Measurements from ENCODE around the gene FLT3. TPM values are rescaled to one million over a fixed set of nuclear protein-coding genes. Genes with fewer than 3 reads are reported as not detected.

Gene FLT3
- total RNA-seq, 1 donor from 2014 or later, result not detected

DNA sequence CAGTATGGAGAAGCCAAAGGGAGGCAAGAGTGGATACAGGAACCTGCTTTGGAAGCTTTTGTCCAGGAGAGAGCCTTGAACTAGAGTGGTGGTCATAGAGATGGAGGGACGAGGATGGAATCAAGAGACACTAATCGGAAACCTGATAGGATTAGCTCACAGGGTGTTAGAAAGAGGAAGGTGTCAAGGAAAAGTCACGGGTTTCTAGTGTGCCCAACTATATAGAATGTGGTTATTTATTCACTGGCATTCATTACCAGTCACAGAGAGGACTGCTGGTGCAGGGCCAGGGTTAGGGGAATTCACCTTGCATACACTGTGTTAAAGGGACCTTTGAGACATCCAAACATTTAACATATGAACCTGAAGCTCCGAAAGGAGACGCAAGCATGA lies 68.5 kb downstream of the FLT3 start:
- H3K4me1 Mint-ChIP-seq (ENCODE audit: unreplicated experiment), result peaks cover 5% of the 10 kb centered on the region
- no peak for DNase-seq (ENCODE audit: low spot score)
- no peak overlapping the region for H3K4me3 Mint-ChIP-seq (ENCODE audit: unreplicated experiment)
- no peaks in the 10 kb centered on the region for H3K36me3 Mint-ChIP-seq (ENCODE audit: low read depth, unreplicated experiment)
- TF ChIP-seq CTCF (IDR thresholded peaks at IDR 0.05; ENCODE audit: unreplicated experiment), result no peak
- H3K9me3 Mint-ChIP-seq (ENCODE audit: unreplicated experiment), result no peaks in the 10 kb centered on the region
- H3K27ac Mint-ChIP-seq (ENCODE audit: unreplicated experiment), result no peak overlapping the region
- H3K27me3 Mint-ChIP-seq (ENCODE audit: unreplicated experiment), result no peaks in the 10 kb centered on the region

GRCh38 chr13:28031220-28031895 lies 69.0 kb downstream of the FLT3 start:
- DNase-seq (ENCODE audit: low spot score), result no peak
- Mint-ChIP-seq H3K27me3 (ENCODE audit: unreplicated experiment) (no peaks in the 10 kb centered on the region), H3K36me3 (ENCODE audit: low read depth, unreplicated experiment) (no peaks in the 10 kb centered on the region), H3K9me3 (ENCODE audit: unreplicated experiment) (no peaks in the 10 kb centered on the region), H3K27ac (ENCODE audit: unreplicated experiment) (no peak overlapping the region), H3K4me1 (ENCODE audit: unreplicated experiment) (peaks cover 5% of the 10 kb centered on the region), H3K4me3 (ENCODE audit: unreplicated experiment) (no peak overlapping the region)
- no peak for TF ChIP-seq CTCF (IDR thresholded peaks at IDR 0.05; ENCODE audit: unreplicated experiment)

DNA sequence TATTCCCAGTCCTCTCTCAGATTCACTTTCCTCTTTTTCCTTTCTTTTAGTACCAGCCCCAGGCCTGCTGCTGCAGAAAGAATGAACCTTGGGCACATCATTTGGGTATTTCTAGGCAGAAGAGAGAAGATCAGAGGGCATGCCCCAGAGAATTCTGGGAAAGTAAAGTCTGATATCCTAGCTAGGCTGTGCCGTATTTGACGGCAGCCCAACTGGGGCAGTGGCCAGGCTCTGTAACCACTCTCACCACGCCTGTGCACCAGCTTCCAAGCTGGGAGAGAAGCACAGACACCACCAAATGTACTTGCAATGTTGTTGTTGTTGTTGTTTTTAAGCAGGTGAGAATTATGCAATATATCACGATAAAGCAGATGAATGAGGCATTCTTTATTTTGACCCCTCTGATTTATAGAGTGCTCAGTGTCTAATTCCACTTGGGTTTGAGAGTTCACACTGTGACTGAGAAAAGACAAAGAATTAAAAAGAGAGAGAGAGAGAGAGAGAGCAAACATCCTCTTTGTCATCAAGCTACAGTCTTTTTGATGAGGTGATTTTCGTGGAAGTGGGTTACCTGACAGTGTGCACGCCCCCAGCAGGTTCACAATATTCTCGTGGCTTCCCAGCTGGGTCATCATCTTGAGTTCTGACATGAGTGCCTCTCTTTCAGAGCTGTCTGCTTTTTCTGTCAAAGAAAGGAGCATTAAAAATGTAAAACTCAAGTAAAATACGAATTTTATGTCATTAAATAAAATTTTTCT lies 72.6 kb downstream of the FLT3 start:
- Mint-ChIP-seq H3K4me3 (ENCODE audit: unreplicated experiment) (no peak overlapping the region), H3K9me3 (ENCODE audit: unreplicated experiment) (no peaks in the 10 kb centered on the region), H3K36me3 (ENCODE audit: low read depth, unreplicated experiment) (no peaks in the 10 kb centered on the region), H3K27ac (ENCODE audit: unreplicated experiment) (no peak overlapping the region), H3K4me1 (ENCODE audit: unreplicated experiment) (peaks cover 8% of the 10 kb centered on the region), H3K27me3 (ENCODE audit: unreplicated experiment) (no peaks in the 10 kb centered on the region)
- no peak for DNase-seq (ENCODE audit: low spot score)
- no peak for TF ChIP-seq CTCF (IDR thresholded peaks at IDR 0.05; ENCODE audit: unreplicated experiment)

DNA sequence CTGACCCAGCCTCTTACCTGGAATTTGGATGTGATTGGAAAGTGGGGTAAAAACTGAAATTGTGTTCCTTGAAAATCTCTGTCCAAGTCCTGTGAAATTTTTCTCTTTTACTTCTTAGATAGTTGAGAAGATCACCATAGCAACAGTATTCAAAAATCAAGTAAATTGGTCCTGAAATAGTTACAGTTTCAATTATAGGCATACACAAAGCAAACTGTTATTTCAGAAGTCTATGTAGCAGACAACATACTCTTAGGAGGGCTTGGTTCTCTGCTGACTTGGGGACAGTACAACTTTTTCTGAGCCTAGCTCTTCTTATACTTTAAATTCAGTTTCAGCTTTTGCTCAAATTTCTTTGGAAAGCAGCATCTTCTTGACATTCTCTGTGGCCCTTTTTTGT lies 73.3 kb downstream of the FLT3 start:
- Mint-ChIP-seq H3K27me3 (ENCODE audit: unreplicated experiment) (no peaks in the 10 kb centered on the region), H3K4me3 (ENCODE audit: unreplicated experiment) (no peak overlapping the region), H3K4me1 (ENCODE audit: unreplicated experiment) (peaks cover 13% of the 10 kb centered on the region), H3K36me3 (ENCODE audit: low read depth, unreplicated experiment) (no peaks in the 10 kb centered on the region), H3K27ac (ENCODE audit: unreplicated experiment) (no peak overlapping the region), H3K9me3 (ENCODE audit: unreplicated experiment) (no peaks in the 10 kb centered on the region)
- DNase-seq (ENCODE audit: low spot score), result no peak
- no peak for TF ChIP-seq CTCF (IDR thresholded peaks at IDR 0.05; ENCODE audit: unreplicated experiment)

DNA sequence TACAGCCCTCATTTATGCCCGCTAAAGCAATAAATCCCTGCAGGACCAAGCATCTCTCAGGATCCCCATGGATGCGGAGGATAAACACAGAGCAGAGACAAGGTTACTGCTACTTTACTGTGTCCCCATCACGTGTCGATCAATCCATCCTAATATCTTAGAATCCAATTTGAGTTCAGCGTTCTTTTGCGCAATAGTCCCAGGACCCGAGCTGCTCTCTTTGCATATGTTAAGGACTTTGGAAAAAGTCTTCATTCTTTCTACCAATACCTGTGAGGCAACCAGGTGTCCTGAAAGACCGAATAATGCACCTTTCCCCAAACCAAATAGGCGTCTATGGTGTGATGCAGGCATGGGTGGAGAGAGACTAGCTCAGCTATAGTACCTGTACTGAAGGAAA lies 73.9 kb downstream of the FLT3 start:
- Mint-ChIP-seq H3K27ac (ENCODE audit: unreplicated experiment) (no peak overlapping the region), H3K4me3 (ENCODE audit: unreplicated experiment) (no peak overlapping the region), H3K4me1 (ENCODE audit: unreplicated experiment) (peaks cover 13% of the 10 kb centered on the region), H3K9me3 (ENCODE audit: unreplicated experiment) (no peaks in the 10 kb centered on the region), H3K27me3 (ENCODE audit: unreplicated experiment) (no peaks in the 10 kb centered on the region), H3K36me3 (ENCODE audit: low read depth, unreplicated experiment) (no peaks in the 10 kb centered on the region)
- no peak for DNase-seq (ENCODE audit: low spot score)
- TF ChIP-seq CTCF (IDR thresholded peaks at IDR 0.05; ENCODE audit: unreplicated experiment), result no peak

Data from endothelial cell (in vitro differentiated cells).